PC-9 (cell line): ENCODE measurements around the gene ABCG4. TPM values are rescaled to one million over a fixed set of nuclear protein-coding genes. Genes with fewer than 3 reads are reported as not detected.

ENCODE experiments used
- BruUV-seq: library from RNA; stranded (reverse); fragments of 400-500 nt; replicated peaks from 2 replicates; lab custom pipeline; 2021; lab: Mats Ljungman, UMichigan
- CTCF ChIA-PET: fragments of 300-600 bp; sonication (Branson Sonifier 250); formaldehyde crosslinking; loops from one replicate; lab custom pipeline; 2022; ENCODE audit warnings: antibody characterized with exemption; lab: Charles Lee
- POLR2A ChIA-PET: fragments of 300-600 bp; sonication (Branson Sonifier 250); formaldehyde crosslinking; loops from one replicate; lab custom pipeline; 2022; ENCODE audit warnings: antibody characterized with exemption; ENCODE audit not compliant: unreplicated experiment; lab: Charles Lee
- DNase-seq, 2 experiments: peaks; one replicate each; pipeline versions ENCODE4 v3.0.0 to v3.0.0-alpha.2; 2015 to 2022; ENCODE audit warnings: mixed read lengths in 1 of 2
- H2AFZ ChIP-seq: fragments of 200-600 bp; sonication (generic); 2 replicates; pipeline ENCODE4 v1.8.1; 2017; ENCODE audit warnings: antibody characterized with exemption
- H3F3A ChIP-seq: fragments of 200-600 bp; sonication (generic); 2 replicates; pipeline ENCODE4 v1.8.1; 2017; ENCODE audit warnings: antibody characterized with exemption, mild to moderate bottlenecking, low read depth; ENCODE audit not compliant: insufficient read depth
- H3K27ac ChIP-seq: fragments of 200-600 bp; sonication (generic); 2 replicates; pipeline ENCODE4 v1.6.1; 2016; ENCODE audit warnings: mixed run types
- H3K27me3 ChIP-seq: fragments of 200-600 bp; sonication (generic); 2 replicates; pipeline ENCODE4 v1.6.1; 2016; ENCODE audit warnings: low read depth, mixed run types; ENCODE audit not compliant: insufficient read depth
- H3K36me3 ChIP-seq: fragments of 200-600 bp; sonication (generic); 2 replicates; pipeline ENCODE4 v1.6.1; 2016; ENCODE audit warnings: low read depth, mixed run types
- H3K4me1 ChIP-seq: fragments of 200-600 bp; sonication (generic); replicated peaks from 2 replicates; pipeline ENCODE4 v1.6.1; 2016; ENCODE audit warnings: mixed run types; ENCODE audit not compliant: insufficient read depth
- H3K4me2 ChIP-seq: fragments of 200-600 bp; sonication (generic); 2 replicates; pipeline ENCODE4 v1.6.1; 2017; ENCODE audit warnings: mixed run types
- H3K4me3 ChIP-seq: fragments of 200-600 bp; sonication (generic); 2 replicates; pipeline ENCODE4 v1.6.1; 2016; ENCODE audit warnings: mixed run types
- H3K79me2 ChIP-seq: fragments of 200-600 bp; sonication (generic); 2 replicates; pipeline ENCODE4 v1.6.1; 2017; ENCODE audit warnings: low read depth, mixed run types
- H3K9me2 ChIP-seq: fragments of 200-600 bp; sonication (generic); 2 replicates; pipeline ENCODE4 v1.8.1; 2017; ENCODE audit warnings: mild to moderate bottlenecking; ENCODE audit not compliant: insufficient read depth
- H3K9me3 ChIP-seq: fragments of 200-600 bp; sonication (generic); 2 replicates; pipeline ENCODE4 v1.8.1; 2016; ENCODE audit warnings: low read depth; ENCODE audit not compliant: insufficient read depth
- H4K20me1 ChIP-seq: fragments of 200-600 bp; sonication (generic); 2 replicates; pipeline ENCODE4 v1.8.1; 2017; ENCODE audit not compliant: insufficient read depth
- EZH2 ChIP-seq: fragments of 200-600 bp; sonication (generic); IDR thresholded peaks from 2 replicates; pipeline ENCODE4 v1.8.0; 2017; ENCODE audit warnings: antibody characterized with exemption, low read depth
- intact Hi-C: fragments of 100-400 bp; cut with micrococcal nuclease; formaldehyde crosslinking; loops from one replicate; pipeline ENCODE4 v1.10.0; 2022; ENCODE audit not compliant: unreplicated experiment
- total RNA-seq: library from RNA; stranded (reverse); gene quantifications from 2 replicates; pipeline ENCODE4 v1.2.3, GENCODE V29; 2021
- TF ChIP-seq, protein P1 (sequence below): fragments of 200-600 bp; sonication (generic); conservative IDR thresholded peaks from 2 replicates; pipeline ENCODE4 v1.6.1; 2017; ENCODE audit warnings: mixed run types, antibody characterized with exemption, mild to moderate bottlenecking, moderate library complexity

ABCG4 gene
- total RNA-seq, 1 experiment from 2014 or later = 0.11 TPM

DNA sequence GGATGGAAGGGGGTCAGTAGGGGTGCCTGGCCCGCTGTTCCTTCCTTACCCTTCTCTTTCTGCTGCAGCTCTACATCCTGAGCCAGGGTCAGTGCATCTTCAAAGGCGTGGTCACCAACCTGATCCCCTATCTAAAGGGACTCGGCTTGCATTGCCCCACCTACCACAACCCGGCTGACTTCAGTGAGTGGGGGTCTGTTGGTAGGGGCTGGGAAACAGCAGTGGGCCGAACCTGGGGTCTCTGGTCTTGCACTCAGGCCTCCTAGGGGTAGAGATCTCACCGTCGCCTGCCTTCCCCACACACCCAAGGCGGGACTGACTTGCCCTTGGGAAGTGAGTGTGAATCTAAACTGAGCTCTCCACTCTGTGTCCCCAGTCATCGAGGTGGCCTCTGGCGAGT, 7.6 kb downstream of the ABCG4 start:
- TF ChIP-seq, protein P1, sequence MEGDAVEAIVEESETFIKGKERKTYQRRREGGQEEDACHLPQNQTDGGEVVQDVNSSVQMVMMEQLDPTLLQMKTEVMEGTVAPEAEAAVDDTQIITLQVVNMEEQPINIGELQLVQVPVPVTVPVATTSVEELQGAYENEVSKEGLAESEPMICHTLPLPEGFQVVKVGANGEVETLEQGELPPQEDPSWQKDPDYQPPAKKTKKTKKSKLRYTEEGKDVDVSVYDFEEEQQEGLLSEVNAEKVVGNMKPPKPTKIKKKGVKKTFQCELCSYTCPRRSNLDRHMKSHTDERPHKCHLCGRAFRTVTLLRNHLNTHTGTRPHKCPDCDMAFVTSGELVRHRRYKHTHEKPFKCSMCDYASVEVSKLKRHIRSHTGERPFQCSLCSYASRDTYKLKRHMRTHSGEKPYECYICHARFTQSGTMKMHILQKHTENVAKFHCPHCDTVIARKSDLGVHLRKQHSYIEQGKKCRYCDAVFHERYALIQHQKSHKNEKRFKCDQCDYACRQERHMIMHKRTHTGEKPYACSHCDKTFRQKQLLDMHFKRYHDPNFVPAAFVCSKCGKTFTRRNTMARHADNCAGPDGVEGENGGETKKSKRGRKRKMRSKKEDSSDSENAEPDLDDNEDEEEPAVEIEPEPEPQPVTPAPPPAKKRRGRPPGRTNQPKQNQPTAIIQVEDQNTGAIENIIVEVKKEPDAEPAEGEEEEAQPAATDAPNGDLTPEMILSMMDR = 0 out of 2 replicates have a peak, but pooled peaks have one; percentile 14
- TF ChIP-seq EZH2 = no peak
- intact Hi-C loops = no loop called here
- Histone ChIP-seq H3K36me3 (no peaks in the 10 kb centered on the region), H3K27me3 (peaks cover 25% of the 10 kb centered on the region), H3F3A (no peaks in the 10 kb centered on the region), H3K27ac (no peak overlapping the region), H3K79me2 (no peaks in the 10 kb centered on the region), H3K9me2 (no peaks in the 10 kb centered on the region), H3K4me1 (no peaks in the 10 kb centered on the region), H2AFZ (no peak overlapping the region), H3K4me3 (no peak overlapping the region), H3K9me3 (no peaks in the 10 kb centered on the region), H3K4me2 (no peak overlapping the region), H4K20me1 (no peaks in the 10 kb centered on the region)
- POLR2A ChIA-PET = interaction anchor here (0.6 kb wide), 2 partner anchors 50 to 535 kb away, joined by 6 to 8 read pairs; no protein-coding TSS in a partner anchor
- CTCF ChIA-PET = interaction anchor here (0.9 to 1.2 kb wide), 2 partner anchors 10 to 12 kb away, joined by 3 to 5 read pairs; no protein-coding TSS in a partner anchor
- no peak for DNase-seq
- BruUV-seq = no TSS peak

DNA sequence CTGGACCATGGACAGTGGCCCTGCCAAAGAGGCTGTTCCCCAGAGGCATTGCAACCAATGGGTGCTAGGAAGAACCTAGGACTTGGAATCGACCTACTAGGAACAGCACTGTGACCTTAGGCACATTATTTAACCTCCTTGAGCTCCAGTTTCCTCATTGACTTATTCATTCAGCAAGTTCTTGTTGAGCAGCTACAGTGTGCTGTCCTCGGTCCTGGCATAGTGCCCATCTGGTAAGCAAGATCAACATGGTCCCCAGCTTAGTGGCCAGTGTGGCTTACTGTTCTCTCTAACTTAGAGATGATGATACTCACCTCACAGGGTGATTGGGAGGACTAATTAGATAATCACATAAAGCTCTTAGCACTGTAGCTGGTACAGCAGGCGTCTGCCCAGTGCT, 8.2 kb downstream of the ABCG4 start:
- Histone ChIP-seq H3K27me3 (peaks cover 25% of the 10 kb centered on the region), H3K9me2 (no peaks in the 10 kb centered on the region), H3F3A (no peaks in the 10 kb centered on the region), H3K4me1 (no peaks in the 10 kb centered on the region), H3K4me2 (no peak overlapping the region), H4K20me1 (no peaks in the 10 kb centered on the region), H3K79me2 (no peaks in the 10 kb centered on the region), H3K4me3 (no peak overlapping the region), H3K27ac (no peak overlapping the region), H3K9me3 (no peaks in the 10 kb centered on the region), H3K36me3 (no peaks in the 10 kb centered on the region), H2AFZ (no peak overlapping the region)
- intact Hi-C loops = no loop called here
- ChIA-PET POLR2A (interaction anchor here (0.6 kb wide), 1 partner anchor 536 kb away, joined by 8 read pairs; no protein-coding TSS in a partner anchor), CTCF (interaction anchor here (0.9 kb wide), 1 partner anchor 10 kb away, joined by 3 read pairs; no protein-coding TSS in a partner anchor)
- BruUV-seq = no TSS peak
- peak in 1 of 2 experiments; percentile 63 for DNase-seq
- no peak for TF ChIP-seq EZH2
- TF ChIP-seq, protein P1 = no peak

DNA sequence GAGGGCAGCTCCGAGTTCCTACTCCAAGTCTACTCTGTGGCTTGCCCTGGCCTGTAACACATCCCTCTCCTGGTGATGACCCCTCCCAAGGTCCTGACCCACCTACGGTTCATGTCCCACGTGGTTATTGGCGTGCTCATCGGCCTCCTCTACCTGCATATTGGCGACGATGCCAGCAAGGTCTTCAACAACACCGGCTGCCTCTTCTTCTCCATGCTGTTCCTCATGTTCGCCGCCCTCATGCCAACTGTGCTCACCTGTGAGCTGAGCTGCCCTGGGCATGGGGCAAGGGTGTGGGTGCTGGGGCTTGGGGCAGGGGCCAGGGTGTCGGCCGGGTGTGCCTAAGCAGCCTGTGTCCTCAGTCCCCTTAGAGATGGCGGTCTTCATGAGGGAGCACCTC, 9.6 kb downstream of the ABCG4 start:
- Histone ChIP-seq H3K4me3 (no peak overlapping the region), H3K9me2 (no peaks in the 10 kb centered on the region), H3K27ac (no peak overlapping the region), H3K27me3 (peaks cover 16% of the 10 kb centered on the region), H2AFZ (no peak overlapping the region), H3F3A (no peaks in the 10 kb centered on the region), H3K79me2 (no peaks in the 10 kb centered on the region), H4K20me1 (no peaks in the 10 kb centered on the region), H3K4me1 (no peaks in the 10 kb centered on the region), H3K9me3 (no peaks in the 10 kb centered on the region), H3K36me3 (no peaks in the 10 kb centered on the region), H3K4me2 (no peak overlapping the region)
- intact Hi-C loops = no loop called here
- no peak for TF ChIP-seq EZH2
- TF ChIP-seq, protein P1 = no peak
- no peak for DNase-seq
- ChIA-PET CTCF (no interaction called here), POLR2A (interaction anchor here (0.6 kb wide), 1 partner anchor 140 kb away, joined by 3 read pairs; the partner anchor contains the start of gene RPS25)
- BruUV-seq = no TSS peak
